Calu3 (cell line): ENCODE data around the gene PLEKHA5. TPM values are rescaled to one million over a fixed set of nuclear protein-coding genes. Genes with fewer than 3 reads are reported as not detected.

Source experiments
- BruUV-seq: library from RNA; stranded (reverse); fragments of 400-500 nt; replicated peaks from 2 replicates; lab custom pipeline; 2021; lab: Mats Ljungman, UMichigan
- CTCF ChIA-PET: fragments of 300-600 bp; sonication (Branson Sonifier 250); formaldehyde crosslinking; loops from one replicate; lab custom pipeline; 2022; ENCODE audit warnings: antibody characterized with exemption; lab: Charles Lee
- DNase-seq: peaks from one replicate; pipeline ENCODE4 v3.0.0; 2022
- H3K27ac Mint-ChIP-seq: one replicate; pipeline ENCODE4 v1.8.0; 2022; ENCODE audit warnings: mixed read lengths; ENCODE audit not compliant: unreplicated experiment
- H3K27me3 Mint-ChIP-seq: one replicate; pipeline ENCODE4 v1.8.0; 2022; ENCODE audit warnings: mixed read lengths; ENCODE audit not compliant: unreplicated experiment
- H3K36me3 Mint-ChIP-seq: one replicate; pipeline ENCODE4 v1.8.0; 2022; ENCODE audit warnings: mild to moderate bottlenecking, moderate library complexity, mixed read lengths; ENCODE audit not compliant: insufficient read depth, unreplicated experiment
- H3K4me1 Mint-ChIP-seq: one replicate; pipeline ENCODE4 v1.8.0; 2022; ENCODE audit warnings: mild to moderate bottlenecking, low read depth, mixed read lengths; ENCODE audit not compliant: unreplicated experiment
- H3K4me3 Mint-ChIP-seq: one replicate; pipeline ENCODE4 v1.8.0; 2022; ENCODE audit warnings: mild to moderate bottlenecking, low read depth, moderate library complexity, mixed read lengths; ENCODE audit not compliant: unreplicated experiment
- H3K9me3 Mint-ChIP-seq: one replicate; pipeline ENCODE4 v1.8.0; 2022; ENCODE audit warnings: low read depth, mixed read lengths; ENCODE audit not compliant: unreplicated experiment
- intact Hi-C: fragments of 100-400 bp; cut with micrococcal nuclease; formaldehyde crosslinking; loops from one replicate; pipeline ENCODE4 v1.10.0; 2022; ENCODE audit not compliant: unreplicated experiment
- total RNA-seq: library from RNA; stranded (reverse); gene quantifications from 2 replicates; pipeline ENCODE4 v1.2.3, GENCODE V29; 2022
- TF ChIP-seq, protein P1 (sequence below): fragments of 200-600 bp; IDR thresholded peaks from one replicate; pipeline ENCODE4 v1.8.0; 2022; ENCODE audit warnings: antibody characterized with exemption; ENCODE audit not compliant: unreplicated experiment

Gene PLEKHA5
- total RNA-seq, 1 experiment from 2014 or later, result 57.9 TPM

DNA sequence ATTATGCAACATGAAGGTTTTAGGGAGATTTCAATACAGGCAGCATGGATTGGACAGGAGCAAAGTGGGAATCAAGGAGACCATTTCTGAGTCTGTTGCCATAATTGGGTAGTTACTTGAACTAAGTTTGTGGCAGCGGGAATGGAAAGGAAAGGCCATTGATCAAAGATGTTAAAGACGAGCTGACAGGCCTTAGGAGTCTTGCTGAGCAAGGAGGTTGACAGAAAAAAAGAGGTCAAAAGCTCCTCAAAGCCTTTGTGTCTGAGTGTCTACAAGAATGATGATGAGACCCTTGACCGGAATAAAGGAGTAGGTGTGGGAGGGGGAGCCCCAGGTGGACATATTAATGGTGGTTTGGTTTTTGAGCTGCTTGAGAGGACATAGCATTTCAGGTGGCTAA is 9.4 kb downstream of the PLEKHA5 start:
- Mint-ChIP-seq H3K36me3 (peaks cover 5% of the 10 kb centered on the region), H3K4me3 (no peak overlapping the region), H3K27me3 (no peaks in the 10 kb centered on the region), H3K4me1 (peaks cover 52% of the 10 kb centered on the region), H3K9me3 (no peaks in the 10 kb centered on the region), H3K27ac (no peak overlapping the region)
- TF ChIP-seq, protein P1, sequence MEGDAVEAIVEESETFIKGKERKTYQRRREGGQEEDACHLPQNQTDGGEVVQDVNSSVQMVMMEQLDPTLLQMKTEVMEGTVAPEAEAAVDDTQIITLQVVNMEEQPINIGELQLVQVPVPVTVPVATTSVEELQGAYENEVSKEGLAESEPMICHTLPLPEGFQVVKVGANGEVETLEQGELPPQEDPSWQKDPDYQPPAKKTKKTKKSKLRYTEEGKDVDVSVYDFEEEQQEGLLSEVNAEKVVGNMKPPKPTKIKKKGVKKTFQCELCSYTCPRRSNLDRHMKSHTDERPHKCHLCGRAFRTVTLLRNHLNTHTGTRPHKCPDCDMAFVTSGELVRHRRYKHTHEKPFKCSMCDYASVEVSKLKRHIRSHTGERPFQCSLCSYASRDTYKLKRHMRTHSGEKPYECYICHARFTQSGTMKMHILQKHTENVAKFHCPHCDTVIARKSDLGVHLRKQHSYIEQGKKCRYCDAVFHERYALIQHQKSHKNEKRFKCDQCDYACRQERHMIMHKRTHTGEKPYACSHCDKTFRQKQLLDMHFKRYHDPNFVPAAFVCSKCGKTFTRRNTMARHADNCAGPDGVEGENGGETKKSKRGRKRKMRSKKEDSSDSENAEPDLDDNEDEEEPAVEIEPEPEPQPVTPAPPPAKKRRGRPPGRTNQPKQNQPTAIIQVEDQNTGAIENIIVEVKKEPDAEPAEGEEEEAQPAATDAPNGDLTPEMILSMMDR, result no peak
- CTCF ChIA-PET, result no interaction called here
- intact Hi-C loops, result loop anchor here (10.0 kb wide), 1 partner anchor 884 kb away; no protein-coding TSS in a partner anchor
- no TSS peak for BruUV-seq
- no peak for DNase-seq

DNA sequence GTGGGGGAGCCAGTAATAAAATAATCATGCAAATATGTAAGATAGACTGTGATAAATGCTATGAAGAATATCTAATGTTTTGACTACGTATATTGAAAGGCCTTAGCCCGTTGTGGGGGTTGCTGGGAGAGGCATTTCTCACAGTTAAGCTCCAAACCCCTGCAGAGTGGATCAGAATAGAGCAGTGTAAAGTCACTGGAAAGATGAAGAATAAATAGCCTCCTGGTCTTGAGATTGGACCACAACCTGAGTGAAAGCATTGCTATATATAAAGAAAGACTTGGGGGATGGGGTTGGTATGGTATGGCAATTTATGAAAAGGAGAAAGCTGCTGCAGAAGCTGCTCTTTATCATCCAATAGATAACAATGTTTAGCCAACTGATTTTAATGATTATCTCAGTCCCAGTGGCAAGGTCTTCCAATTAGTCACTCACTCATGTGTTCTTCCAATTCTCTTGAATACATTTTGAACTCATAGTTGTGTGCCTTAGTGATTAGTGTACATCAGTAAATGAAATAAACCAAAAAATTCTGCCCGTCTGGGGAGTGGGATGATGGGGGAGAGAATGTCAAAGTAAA is 10.2 kb downstream of the PLEKHA5 start:
- no TSS peak for BruUV-seq
- intact Hi-C loops, result loop anchor here (10.0 kb wide), 1 partner anchor 885 kb away; no protein-coding TSS in a partner anchor
- H3K36me3 Mint-ChIP-seq, result peaks cover 5% of the 10 kb centered on the region
- H3K27ac Mint-ChIP-seq, result no peak overlapping the region
- peaks cover 54% of the 10 kb centered on the region for H3K4me1 Mint-ChIP-seq
- no peak overlapping the region for H3K4me3 Mint-ChIP-seq
- CTCF ChIA-PET, result no interaction called here
- TF ChIP-seq, protein P1, result no peak
- H3K9me3 Mint-ChIP-seq, result no peaks in the 10 kb centered on the region
- DNase-seq, result no peak
- no peaks in the 10 kb centered on the region for H3K27me3 Mint-ChIP-seq

DNA sequence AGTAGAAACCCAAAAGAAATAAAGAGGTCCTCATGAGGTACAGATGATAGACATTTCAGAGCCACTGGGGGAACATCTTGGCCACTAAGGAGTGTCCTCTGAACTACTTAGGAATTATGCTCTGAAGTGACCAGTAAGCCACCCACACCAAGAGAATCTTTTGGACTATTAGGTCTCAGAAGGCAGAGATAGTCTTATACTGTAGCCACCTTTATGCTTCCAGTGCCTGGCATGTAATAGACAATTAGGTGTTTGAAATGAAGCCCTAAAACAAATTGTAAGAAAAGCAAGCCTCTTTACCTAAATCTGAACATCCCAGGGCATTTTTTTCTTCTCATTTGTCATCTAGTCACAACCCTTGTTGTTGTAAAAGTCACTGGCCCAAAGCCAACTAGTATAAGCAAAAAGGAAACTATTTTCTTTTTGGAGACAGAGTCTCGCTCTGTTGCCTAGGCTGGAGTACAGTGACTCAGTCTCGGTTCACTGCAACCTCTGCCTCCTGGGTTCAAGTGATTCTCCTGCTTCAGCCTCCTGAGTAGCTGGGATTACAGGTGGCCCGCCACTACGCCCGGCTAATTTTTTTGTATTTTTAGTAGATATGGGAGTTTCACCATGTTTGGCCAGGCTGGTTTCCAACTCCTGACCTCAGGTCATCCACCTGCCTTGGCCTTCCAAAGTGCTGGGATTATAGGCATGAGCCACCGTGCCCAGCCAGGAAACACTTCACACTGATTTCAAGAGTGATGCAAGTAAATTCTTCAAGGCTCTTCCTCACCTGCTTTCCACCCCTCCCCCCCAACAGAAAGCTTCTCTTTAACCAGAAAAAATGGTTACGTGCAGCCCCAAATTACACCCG is 11.1 kb downstream of the PLEKHA5 start:
- BruUV-seq, result no TSS peak
- Mint-ChIP-seq H3K27me3 (no peaks in the 10 kb centered on the region), H3K4me3 (no peak overlapping the region), H3K36me3 (peaks cover 5% of the 10 kb centered on the region), H3K4me1 (peaks cover 53% of the 10 kb centered on the region), H3K27ac (no peak overlapping the region), H3K9me3 (no peaks in the 10 kb centered on the region)
- intact Hi-C loops, result no loop called here
- TF ChIP-seq, protein P1, result no peak
- CTCF ChIA-PET, result interaction anchor here (0.6 kb wide), 2 partner anchors 11 to 41 kb away, joined by 3 read pairs; no protein-coding TSS in a partner anchor
- no peak for DNase-seq

DNA sequence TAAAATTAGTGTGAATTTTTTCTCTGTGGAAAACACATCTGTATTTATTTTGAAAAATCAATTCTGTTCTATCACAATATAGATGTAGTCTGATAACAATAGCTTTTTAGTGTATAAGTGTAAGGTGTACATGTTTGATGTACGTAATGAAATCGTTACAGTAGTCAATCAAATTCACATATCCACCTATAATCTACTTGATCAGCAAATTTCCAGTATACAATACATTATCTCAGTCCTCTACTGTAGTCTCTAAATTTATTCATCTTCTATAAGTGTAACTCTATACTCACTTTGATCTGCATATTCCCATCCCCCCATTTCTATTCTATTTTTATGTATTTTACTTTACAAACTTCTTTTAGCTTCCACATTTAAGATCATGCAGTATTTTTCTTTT is 13.0 kb downstream of the PLEKHA5 start:
- TF ChIP-seq, protein P1, result no peak
- Mint-ChIP-seq H3K36me3 (peaks cover 5% of the 10 kb centered on the region), H3K27me3 (no peaks in the 10 kb centered on the region), H3K27ac (no peak overlapping the region), H3K4me3 (no peak overlapping the region), H3K4me1 (peaks cover 52% of the 10 kb centered on the region), H3K9me3 (no peaks in the 10 kb centered on the region)
- no peak for DNase-seq
- no TSS peak for BruUV-seq
- intact Hi-C loops, result no loop called here
- CTCF ChIA-PET, result no interaction called here
